ENCODE results near the gene KIAA1549.
A peak's percentile ranks its signal among the peaks of the same experiment; 100 is the strongest.

The KIAA1549 gene

GRCh38 chr7:138964624-138965436 is 16.4 kb downstream of the KIAA1549 start:
- no peak for DNase-seq (ENCODE audit: low read depth)
- TF ChIP-seq CTCF (conservative IDR thresholded peaks at IDR 0.05; ENCODE audit: low read depth, low read length), result no peak
- H3K4me3 ChIP-seq (ENCODE audit: low read depth, low read length), result no peak overlapping the region

DNA sequence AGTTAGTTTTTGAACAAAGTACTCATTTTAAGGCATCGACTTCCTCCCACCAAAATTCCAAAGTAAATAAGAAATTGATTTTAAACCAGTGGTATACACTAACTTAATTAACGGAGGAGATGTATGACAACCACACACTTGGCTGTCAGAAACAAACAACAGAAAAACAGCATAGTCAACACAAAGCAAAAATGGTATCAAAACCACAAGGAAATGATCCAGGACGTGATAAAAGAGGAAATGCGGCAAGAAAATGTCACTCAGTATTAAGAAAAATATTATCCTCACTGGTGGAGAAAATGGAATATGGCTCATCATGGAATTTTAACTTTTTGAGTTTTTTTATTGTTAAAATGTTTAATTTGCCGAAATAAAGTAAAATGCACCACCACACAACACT is 17.5 kb downstream of the KIAA1549 start:
- TF ChIP-seq CTCF (conservative IDR thresholded peaks at IDR 0.05; ENCODE audit: low read depth, low read length), result no peak
- H3K4me3 ChIP-seq (ENCODE audit: low read depth, low read length), result no peak overlapping the region
- no peak for DNase-seq (ENCODE audit: low read depth)

DNA sequence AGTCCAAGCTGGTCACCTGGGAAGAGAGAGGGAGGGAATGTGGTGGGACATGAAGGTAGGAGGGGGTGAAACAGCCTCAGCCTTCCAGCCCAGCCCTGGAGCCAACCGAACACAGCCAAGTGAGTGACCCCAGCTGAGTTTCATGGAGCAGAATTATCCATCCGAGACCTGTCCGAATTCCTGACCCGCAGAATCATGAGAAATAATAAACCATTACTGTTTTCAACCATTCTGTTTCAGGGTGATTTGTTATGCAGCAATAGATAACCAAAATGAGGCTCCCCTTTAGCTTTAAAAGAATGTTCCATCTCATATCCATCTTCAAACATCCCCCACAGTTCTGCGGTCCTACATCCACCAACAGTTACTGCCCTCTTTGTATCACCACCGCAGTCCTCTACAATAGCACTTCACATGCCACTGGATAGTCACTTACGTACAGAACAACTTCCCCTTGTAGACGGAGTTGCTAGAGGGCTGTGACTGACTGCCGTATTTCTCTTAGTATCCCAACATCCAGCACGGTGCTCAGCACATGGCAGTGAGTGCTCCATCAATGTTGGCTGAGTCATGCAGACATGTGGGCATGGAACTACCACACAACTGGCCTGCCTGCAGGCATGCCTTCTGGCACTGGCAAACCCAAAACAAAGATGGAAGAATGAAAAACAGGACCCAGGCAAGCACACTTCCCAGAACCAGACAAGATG is 18.5 kb downstream of the KIAA1549 start:
- DNase-seq (ENCODE audit: low read depth), result no peak
- H3K4me3 ChIP-seq (ENCODE audit: low read depth, low read length), result no peak overlapping the region
- no peak for TF ChIP-seq CTCF (conservative IDR thresholded peaks at IDR 0.05; ENCODE audit: low read depth, low read length)

DNA sequence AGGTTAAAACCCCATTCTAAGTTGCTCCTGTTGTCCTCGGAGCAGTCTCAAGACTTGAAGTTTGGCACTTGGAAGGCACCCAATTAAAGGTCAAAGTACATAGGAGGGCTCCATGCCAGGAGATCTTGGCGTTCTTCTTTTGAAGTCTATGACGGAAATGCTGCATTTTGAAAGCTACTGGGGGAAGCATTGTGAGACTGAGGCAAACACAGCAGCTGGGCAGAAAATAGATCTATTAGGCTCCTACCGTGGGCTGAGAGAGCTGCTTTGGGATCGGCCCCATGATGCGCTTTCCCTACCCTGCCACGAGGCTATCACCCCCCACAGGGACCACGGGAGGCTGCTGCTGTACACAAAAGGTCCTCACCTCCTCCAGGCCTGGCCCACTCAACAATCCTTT is 20.0 kb downstream of the KIAA1549 start:
- DNase-seq (ENCODE audit: low read depth), result peak; percentile 59
- H3K4me3 ChIP-seq (ENCODE audit: low read depth, low read length), result no peak overlapping the region
- TF ChIP-seq CTCF (conservative IDR thresholded peaks at IDR 0.05; ENCODE audit: low read depth, low read length), result no peak

- peak; percentile 45 for DNase-seq (ENCODE audit: low read depth)
- H3K4me3 ChIP-seq (ENCODE audit: low read depth, low read length), result no peak overlapping the region
- TF ChIP-seq CTCF (conservative IDR thresholded peaks at IDR 0.05; ENCODE audit: low read depth, low read length), result no peak
Observed at GRCh38 chr7:138958391-138958956, 22.7 kb downstream of the KIAA1549 start.

DNA sequence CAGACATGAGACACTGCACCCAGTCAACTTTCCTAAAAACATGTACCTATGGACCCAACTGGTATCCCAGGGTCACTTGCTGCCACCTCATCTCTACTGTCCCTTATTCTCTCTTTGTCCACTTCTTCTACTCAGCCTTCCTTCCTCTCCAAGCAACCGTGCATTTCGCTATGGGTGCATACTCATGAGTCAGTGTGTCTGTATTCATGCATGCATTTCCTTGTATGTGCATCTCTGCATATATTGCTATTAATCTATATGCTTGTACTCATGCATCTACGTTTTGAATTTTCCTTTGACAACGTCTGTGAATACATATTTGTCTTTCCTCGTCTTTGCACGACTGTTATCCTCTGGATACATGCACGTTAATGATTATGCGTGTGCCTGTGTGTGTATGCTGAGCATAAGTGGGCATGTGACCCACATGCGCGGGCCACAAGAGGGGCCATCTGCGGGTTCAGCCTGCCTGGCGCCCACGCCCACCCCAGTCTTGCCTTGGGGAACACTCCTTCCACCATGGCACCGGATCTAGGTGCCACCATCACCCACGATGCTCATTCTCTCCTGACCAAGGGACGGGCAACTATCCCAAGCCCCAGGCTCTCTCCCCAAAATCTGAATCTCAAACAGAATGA is 23.3 kb downstream of the KIAA1549 start:
- no peak overlapping the region for H3K4me3 ChIP-seq (ENCODE audit: low read depth, low read length)
- no peak for DNase-seq (ENCODE audit: low read depth)
- no peak for TF ChIP-seq CTCF (conservative IDR thresholded peaks at IDR 0.05; ENCODE audit: low read depth, low read length)

Measured in choroid plexus epithelial cell (primary cell).